Stimulated activated naive B cell treated with anti-CD40 and anti-IgM and Interleukin-4, amounts not matched to agents 10 μg/mL and 1 μg/mL and 100 μg/mL, for 72 hours (primary cell): ENCODE measurements around the gene TRH.
A peak's percentile ranks its signal among the peaks of the same experiment; 100 is the strongest.

Experiments used
- ATAC-seq, 2 donors: fragments of 150-1000 bp; cut with Tn5 transposase; replicated peaks; 2 replicates each; pipeline ENCODE4 v1.10.0; 2021; ENCODE audit warnings: moderate library complexity in 1 of 2
- DNase-seq: peaks from one replicate; pipeline ENCODE4 v3.0.0; 2021
- H3K27ac Mint-ChIP-seq: one replicate; pipeline ENCODE4 v1.8.0; 2022; ENCODE audit warnings: mild to moderate bottlenecking, mixed read lengths
- H3K27me3 Mint-ChIP-seq, 2 donors: one replicate each; pipeline ENCODE4 v1.8.0; 2022; ENCODE audit warnings: mixed read lengths in 2 of 2
- H3K36me3 Mint-ChIP-seq, 2 donors: one replicate each; pipeline ENCODE4 v1.8.0; 2022; ENCODE audit warnings: mixed read lengths in 2 of 2, mild to moderate bottlenecking in 1 of 2
- H3K4me1 Mint-ChIP-seq, 2 donors: one replicate each; pipeline ENCODE4 v1.8.0; 2022; ENCODE audit warnings: mixed read lengths in 2 of 2, mild to moderate bottlenecking in 1 of 2
- H3K4me3 Mint-ChIP-seq, 2 donors: one replicate each; pipeline ENCODE4 v1.8.0; 2022; ENCODE audit warnings: mild to moderate bottlenecking in 2 of 2, mixed read lengths in 2 of 2, moderate library complexity in 1 of 2
- H3K9me3 Mint-ChIP-seq, 2 donors: one replicate each; pipeline ENCODE4 v1.8.0; 2022; ENCODE audit warnings: mixed read lengths in 2 of 2, mild to moderate bottlenecking in 1 of 2

The TRH gene

DNA sequence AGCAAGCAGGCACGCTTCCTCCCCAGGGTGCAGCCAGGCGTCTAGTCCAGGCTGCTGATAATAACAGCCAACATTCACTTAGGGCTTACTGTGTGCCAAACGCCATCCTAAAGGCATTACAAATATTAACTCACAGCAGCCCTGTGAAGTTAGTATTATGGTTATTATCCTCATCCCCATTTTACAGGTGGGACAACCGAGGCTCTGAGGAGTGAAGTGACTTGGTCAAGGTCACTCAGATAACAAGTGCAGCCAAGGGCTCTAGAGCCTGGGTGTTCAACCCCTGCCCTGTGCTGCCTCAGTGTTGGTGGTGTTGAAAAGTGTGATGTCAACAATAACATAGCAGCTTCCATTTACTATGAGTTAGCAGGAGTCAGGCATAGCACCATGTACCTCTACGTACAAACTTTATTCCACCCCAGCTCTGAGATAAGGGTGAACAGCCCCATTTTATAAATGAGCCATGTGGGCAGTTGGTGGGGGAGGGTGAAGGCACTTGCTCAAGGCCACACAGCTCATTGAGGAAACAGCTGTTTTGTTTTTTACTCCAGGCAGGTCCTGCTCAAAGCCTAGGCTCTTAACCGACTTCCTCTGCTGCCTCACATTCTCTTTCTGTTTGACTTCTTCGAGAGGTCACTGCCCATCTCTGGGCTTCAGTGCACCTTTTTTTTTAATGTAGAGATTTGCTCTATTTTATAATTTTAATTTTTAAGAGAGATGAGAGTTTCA lies 24.0 kb upstream of the TRH start:
- Mint-ChIP-seq H3K4me3 (no peak overlapping the region), H3K27ac (no peak overlapping the region)

DNA sequence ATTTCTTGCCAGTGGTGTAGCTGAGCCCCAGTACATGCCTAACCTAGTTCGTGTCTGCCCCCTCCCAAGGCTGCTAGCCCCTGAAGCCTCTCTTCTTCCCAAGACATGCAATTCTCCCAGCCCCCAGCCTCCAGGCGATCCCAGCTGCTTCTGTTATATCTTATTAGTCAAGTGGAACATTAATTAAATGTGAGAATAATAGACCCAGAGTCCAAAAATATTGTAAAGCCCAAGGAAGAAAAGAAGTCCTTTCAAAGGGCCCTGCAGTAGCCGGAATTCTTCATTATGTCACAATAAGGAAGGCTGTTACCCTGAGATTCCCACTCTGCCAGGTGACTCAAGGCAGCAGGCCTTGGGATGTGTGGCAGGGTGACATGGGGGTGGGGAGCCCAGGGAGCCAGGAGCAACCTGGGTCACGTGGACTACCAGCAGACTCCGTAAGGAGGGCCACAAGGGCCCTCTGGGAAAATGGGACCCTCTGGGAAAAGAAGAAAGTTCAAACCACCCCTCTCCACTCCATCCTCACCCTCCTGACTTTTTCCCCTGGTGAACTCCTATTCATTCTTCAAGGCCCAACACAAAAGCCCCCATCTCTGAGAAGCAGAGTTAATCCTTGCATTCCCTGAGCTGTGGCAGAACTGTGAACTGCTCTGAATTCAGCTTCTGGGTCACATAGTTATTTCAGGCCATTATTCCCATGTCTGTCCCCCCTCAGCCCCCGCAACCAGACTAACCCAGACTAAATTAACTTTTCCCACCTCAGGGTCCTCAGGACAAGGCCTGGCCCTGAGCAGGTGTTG lies 21.8 kb upstream of the TRH start:
- DNase-seq = no peak
- no peaks in the 10 kb centered on the region for H3K9me3 Mint-ChIP-seq
- H3K4me3 Mint-ChIP-seq = no peak overlapping the region
- ATAC-seq = no peak
- no peaks in the 10 kb centered on the region for H3K36me3 Mint-ChIP-seq
- no peak overlapping the region for H3K27ac Mint-ChIP-seq
- peaks cover 3 to 6% of the 10 kb centered on the region in 2 donors for H3K27me3 Mint-ChIP-seq
- peaks cover 2 to 15% of the 10 kb centered on the region in 2 donors for H3K4me1 Mint-ChIP-seq

More for the DNA sequence above, 24.0 kb upstream of the TRH start:
- DNase-seq (no peak), ATAC-seq (peak; percentile 27 to 49)
- Mint-ChIP-seq H3K36me3 (no peaks in the 10 kb centered on the region), H3K9me3 (peaks cover 0 to 2% of the 10 kb centered on the region in 2 donors), H3K27me3 (peaks cover 4 to 11% of the 10 kb centered on the region in 2 donors), H3K4me1 (peaks cover 2 to 17% of the 10 kb centered on the region in 2 donors)

DNA sequence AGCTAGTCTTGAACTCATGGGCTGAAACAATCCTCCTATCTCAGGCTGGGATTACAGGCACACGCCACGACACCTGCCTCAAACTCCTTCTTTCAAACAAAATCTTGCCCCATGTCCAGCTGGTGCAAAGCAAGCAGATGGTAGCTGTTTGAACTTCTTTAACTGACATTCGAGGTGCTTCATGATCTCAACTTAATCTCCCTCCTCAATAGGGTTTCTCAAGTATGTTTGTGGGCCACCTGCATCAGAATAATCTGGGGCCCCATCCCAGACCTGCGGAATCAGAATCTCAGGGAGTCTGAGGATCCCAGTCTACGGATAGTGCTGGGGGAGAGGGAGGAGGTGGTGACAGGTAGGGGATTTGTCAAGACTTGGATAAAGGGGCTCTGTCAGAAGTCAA lies 20.9 kb upstream of the TRH start:
- Mint-ChIP-seq H3K4me1 (peaks cover 2 to 11% of the 10 kb centered on the region in 2 donors), H3K27me3 (no peaks in the 10 kb centered on the region), H3K4me3 (no peak overlapping the region), H3K36me3 (no peaks in the 10 kb centered on the region), H3K9me3 (no peaks in the 10 kb centered on the region), H3K27ac (no peak overlapping the region)
- DNase-seq (no peak), ATAC-seq (no peak)

DNA sequence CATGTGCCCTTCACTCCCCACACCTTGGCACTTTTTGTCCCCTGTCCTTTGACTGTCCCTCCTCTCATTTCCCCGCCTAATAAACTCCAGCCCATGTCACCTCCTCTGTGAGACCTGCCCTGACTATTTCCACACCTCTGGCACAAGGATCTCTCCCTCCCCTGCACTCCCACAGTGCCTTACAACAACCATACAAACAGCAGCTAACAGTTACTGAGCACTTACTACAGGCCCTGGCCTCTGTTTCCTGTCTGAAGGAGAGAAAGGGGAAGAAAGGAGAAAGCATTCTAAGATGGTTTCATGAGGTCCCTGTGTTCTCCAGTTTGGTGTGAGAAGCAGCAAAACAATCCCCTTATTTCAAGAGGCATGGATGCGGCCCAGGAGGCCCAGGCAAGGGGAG lies 20.0 kb upstream of the TRH start:
- no peaks in the 10 kb centered on the region for H3K9me3 Mint-ChIP-seq
- H3K4me3 Mint-ChIP-seq = no peak overlapping the region
- no peaks in the 10 kb centered on the region for H3K36me3 Mint-ChIP-seq
- DNase-seq (no peak), ATAC-seq (peak in 1 of 2 donors; percentile 46)
- H3K27ac Mint-ChIP-seq = peak overlapping the region; percentile 20
- H3K4me1 Mint-ChIP-seq = peaks cover 2 to 11% of the 10 kb centered on the region in 2 donors
- no peaks in the 10 kb centered on the region for H3K27me3 Mint-ChIP-seq

DNA sequence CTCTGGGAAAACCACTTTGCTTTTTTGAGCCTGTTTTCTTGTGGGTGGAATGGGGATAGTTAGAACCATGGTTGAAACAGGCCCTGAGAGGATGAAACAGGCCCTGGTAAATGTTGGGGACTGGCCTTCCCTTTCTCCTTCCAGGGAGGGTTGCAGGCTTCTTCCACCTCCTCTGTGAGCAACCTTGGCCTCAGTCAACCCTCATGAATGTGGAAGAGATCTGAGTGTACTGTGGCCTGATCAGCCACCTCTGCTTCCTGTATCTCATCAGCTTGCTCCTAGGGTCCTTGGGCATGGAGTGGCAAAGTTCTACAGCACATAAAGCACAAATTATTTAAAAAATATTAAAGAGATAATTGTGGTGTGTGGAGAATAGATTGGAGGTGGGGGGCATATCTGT lies 17.6 kb upstream of the TRH start:
- peaks cover 2 to 6% of the 10 kb centered on the region in 2 donors for H3K4me1 Mint-ChIP-seq
- H3K36me3 Mint-ChIP-seq = no peaks in the 10 kb centered on the region
- no peak overlapping the region for H3K4me3 Mint-ChIP-seq
- H3K9me3 Mint-ChIP-seq = no peaks in the 10 kb centered on the region
- H3K27ac Mint-ChIP-seq = no peak overlapping the region
- ATAC-seq (no peak), DNase-seq (no peak)
- peaks cover 0 to 6% of the 10 kb centered on the region in 2 donors for H3K27me3 Mint-ChIP-seq

DNA sequence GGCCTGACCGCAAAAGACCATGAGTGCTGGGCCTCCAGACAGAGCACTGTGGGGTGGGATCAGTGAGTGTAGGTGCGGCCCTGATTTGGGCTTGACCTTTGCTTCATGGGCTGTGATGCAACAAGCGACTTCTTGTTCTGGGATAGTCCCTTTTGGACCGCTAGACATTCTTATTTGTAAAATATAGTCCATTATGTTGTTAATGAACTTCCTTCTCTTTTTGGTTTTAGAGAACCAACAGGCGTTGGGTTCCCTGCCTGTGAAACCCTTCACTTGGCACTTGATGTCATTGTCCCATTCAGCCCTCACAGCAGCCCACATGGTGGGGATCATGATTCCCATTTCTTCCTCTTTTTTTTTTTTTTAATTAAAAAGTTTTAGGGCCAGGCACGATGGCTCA lies 15.8 kb upstream of the TRH start:
- no peak for ATAC-seq
- Mint-ChIP-seq H3K4me3 (no peak overlapping the region), H3K9me3 (no peaks in the 10 kb centered on the region), H3K36me3 (no peaks in the 10 kb centered on the region), H3K27ac (no peak overlapping the region), H3K4me1 (peaks cover 2 to 6% of the 10 kb centered on the region in 2 donors), H3K27me3 (peaks cover 0 to 6% of the 10 kb centered on the region in 2 donors)
- DNase-seq = no peak

DNA sequence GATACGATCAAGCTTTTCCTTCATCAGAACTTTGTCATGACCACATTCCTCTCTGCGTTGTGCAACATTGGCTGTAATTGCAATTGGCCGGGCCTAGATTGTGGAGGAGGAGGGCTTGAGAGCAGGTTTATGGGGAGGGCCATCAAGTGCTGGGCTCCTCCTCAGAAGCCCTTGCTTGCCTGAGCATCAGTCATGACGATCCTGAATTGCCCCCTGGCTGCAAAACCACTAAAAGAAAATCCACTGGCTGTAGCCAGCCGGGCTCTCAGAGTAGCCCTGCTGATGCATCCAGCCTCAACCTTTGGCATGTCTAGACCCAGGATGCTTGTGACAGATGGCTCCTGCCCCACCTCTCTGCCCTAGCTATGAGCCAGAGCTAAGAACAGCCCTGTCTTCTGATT lies 13.4 kb upstream of the TRH start:
- Mint-ChIP-seq H3K27ac (no peak overlapping the region), H3K4me1 (no peaks in the 10 kb centered on the region)

DNA sequence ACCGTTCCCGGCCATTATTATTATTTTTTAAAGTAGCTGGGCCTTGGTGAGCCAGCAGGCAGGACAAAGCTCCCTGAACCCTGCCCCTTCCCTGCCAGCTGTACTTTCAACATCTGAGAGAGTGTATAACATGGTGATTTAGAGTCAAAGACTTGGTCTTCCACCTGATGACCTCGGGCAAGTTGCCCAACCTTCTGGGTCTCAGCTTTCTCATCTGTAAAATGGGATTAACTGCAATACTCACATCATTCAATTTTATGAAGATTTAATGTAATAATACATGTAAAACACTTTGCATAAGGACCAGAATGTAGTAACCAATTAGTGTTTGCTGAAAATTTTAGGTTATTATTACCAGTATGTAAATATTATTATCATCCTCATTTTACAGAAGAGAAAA lies 11.9 kb upstream of the TRH start:
- H3K4me1 Mint-ChIP-seq = no peaks in the 10 kb centered on the region
- H3K36me3 Mint-ChIP-seq = no peaks in the 10 kb centered on the region
- H3K4me3 Mint-ChIP-seq = no peak overlapping the region
- H3K27ac Mint-ChIP-seq = no peak overlapping the region
- ATAC-seq (no peak), DNase-seq (no peak)
- H3K9me3 Mint-ChIP-seq = no peaks in the 10 kb centered on the region
- peaks cover 0 to 6% of the 10 kb centered on the region in 2 donors for H3K27me3 Mint-ChIP-seq

More for the DNA sequence above, 13.4 kb upstream of the TRH start:
- ATAC-seq (no peak), DNase-seq (no peak)
- Mint-ChIP-seq H3K27me3 (peaks cover 0 to 6% of the 10 kb centered on the region in 2 donors), H3K9me3 (no peaks in the 10 kb centered on the region), H3K36me3 (no peaks in the 10 kb centered on the region), H3K4me3 (no peak overlapping the region)

DNA sequence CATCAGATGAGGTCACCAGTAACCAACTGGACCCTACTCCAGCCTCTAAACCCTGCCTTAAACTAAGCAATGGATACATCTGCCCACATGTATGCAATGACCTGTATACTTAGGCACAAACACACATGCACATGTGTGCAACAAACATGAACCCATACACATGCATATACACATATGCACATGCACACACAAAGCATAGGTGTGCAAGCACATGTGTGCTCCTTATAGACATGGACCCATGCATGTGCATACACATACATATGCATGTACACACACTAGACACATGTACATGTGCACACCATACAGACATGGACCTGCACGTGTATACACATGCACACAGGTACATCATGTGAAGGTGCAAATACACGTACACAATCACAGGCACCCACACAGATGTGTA lies 8.6 kb upstream of the TRH start:
- Mint-ChIP-seq H3K4me1 (no peaks in the 10 kb centered on the region), H3K27me3 (peaks cover 0 to 8% of the 10 kb centered on the region in 2 donors), H3K27ac (no peak overlapping the region), H3K4me3 (no peak overlapping the region), H3K36me3 (no peaks in the 10 kb centered on the region), H3K9me3 (no peaks in the 10 kb centered on the region)
- no peak for ATAC-seq
- DNase-seq = no peak

DNA sequence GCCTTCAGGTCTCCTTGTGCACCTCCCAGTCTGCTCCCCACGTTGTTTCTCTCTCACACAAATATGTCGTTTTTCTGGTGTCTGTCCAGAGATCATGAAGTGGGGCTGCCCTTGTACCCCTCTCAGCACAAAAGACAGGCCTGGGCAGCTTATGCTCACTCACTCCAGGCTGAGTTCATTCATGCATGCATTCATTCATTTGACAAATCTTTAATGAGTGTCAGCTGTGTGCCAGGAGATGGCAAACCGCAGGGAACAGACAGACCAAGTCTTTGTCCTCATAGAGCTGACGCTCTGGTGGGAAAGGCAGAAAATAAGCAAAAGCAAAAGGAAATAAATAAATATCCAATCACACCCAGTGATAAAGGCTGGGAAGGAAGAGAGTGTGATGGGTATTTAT lies 7.6 kb upstream of the TRH start:
- Mint-ChIP-seq H3K27ac (no peak overlapping the region), H3K4me1 (no peaks in the 10 kb centered on the region), H3K27me3 (peaks cover 0 to 9% of the 10 kb centered on the region in 2 donors), H3K9me3 (no peaks in the 10 kb centered on the region), H3K4me3 (no peak overlapping the region), H3K36me3 (no peaks in the 10 kb centered on the region)
- DNase-seq (no peak), ATAC-seq (no peak)

DNA sequence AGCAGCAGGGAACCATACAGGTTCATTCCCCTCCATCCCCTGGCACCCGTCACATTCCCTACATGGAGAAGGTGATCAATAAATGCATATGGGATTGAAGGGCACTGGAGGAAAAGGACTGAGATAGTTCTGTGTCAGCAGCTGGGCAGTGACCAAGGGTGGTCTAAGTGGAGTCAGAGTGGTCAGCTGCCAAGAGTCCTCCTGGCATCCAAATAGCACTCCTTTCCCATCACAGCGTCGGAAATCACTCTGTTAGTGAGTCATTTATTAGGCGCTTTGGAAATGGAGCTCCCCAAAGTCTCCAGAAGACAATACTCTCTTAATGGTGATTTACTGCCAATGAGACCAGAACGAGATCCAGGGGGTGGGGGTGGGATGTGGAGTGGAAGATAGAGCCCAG lies 6.8 kb upstream of the TRH start:
- H3K4me1 Mint-ChIP-seq = no peaks in the 10 kb centered on the region
- DNase-seq (no peak), ATAC-seq (no peak)
- peaks cover 8 to 15% of the 10 kb centered on the region in 2 donors for H3K27me3 Mint-ChIP-seq
- no peaks in the 10 kb centered on the region for H3K36me3 Mint-ChIP-seq
- H3K9me3 Mint-ChIP-seq = no peaks in the 10 kb centered on the region
- no peak overlapping the region for H3K27ac Mint-ChIP-seq
- H3K4me3 Mint-ChIP-seq = no peak overlapping the region

DNA sequence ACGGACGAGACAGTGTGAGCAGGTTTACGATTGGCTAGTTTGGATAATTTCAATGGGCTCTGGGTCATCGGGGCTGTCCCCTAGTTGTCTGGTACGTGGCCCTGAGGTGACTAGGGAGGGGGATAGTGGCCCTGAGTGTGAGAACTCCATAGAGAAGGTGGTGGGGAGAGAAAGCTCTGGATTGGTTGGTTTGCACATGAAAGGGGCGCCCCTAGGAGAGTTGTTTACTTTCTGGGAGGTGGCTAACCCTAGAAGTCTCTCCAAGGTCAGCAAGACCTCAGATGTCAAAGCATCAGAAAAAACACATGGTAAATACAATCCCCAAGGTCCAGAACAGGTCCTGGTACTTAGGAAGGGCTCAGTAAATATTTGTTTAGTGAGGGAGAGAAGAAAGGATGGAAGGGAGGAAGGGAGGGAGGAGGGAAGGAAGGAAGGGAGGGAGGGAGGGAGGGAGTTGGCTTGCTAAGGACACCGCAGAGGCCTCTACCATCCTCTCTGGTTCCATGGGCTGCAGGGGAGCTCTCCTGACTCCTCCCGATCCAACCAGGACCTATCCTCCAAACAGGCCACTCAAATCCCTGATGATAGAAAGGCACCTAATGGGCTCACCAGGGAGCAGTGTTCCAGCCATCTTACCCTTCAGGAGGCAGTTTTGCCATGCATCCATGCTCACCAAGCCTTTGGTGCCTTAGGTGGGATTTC lies 3.0 kb upstream of the TRH start:
- no peaks in the 10 kb centered on the region for H3K36me3 Mint-ChIP-seq
- ATAC-seq (no peak), DNase-seq (no peak)
- H3K4me3 Mint-ChIP-seq = no peak overlapping the region
- peaks cover 7 to 17% of the 10 kb centered on the region in 2 donors for H3K4me1 Mint-ChIP-seq
- H3K27me3 Mint-ChIP-seq = peaks cover 38 to 41% of the 10 kb centered on the region in 2 donors
- no peak overlapping the region for H3K27ac Mint-ChIP-seq
- no peaks in the 10 kb centered on the region for H3K9me3 Mint-ChIP-seq

DNA sequence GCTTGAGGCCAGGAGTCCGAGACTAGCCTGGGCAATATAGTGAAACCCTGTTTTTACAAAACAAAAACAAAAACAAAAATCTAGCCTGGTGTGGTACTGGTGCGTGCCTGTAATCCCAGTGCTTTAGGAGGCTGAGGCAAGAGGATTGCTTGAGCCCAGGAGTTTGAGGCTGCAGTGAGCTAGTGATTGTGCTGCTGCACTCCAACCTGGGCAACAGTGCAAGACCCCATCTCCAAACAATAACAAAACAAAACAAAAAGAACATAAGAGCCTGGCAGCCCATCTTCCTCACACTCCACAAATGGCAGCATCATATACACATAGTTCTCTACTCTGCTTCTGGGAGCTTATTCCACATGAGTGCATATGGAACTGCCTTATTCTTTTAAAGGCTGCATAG lies 2.2 kb upstream of the TRH start:
- ATAC-seq = no peak

DNA sequence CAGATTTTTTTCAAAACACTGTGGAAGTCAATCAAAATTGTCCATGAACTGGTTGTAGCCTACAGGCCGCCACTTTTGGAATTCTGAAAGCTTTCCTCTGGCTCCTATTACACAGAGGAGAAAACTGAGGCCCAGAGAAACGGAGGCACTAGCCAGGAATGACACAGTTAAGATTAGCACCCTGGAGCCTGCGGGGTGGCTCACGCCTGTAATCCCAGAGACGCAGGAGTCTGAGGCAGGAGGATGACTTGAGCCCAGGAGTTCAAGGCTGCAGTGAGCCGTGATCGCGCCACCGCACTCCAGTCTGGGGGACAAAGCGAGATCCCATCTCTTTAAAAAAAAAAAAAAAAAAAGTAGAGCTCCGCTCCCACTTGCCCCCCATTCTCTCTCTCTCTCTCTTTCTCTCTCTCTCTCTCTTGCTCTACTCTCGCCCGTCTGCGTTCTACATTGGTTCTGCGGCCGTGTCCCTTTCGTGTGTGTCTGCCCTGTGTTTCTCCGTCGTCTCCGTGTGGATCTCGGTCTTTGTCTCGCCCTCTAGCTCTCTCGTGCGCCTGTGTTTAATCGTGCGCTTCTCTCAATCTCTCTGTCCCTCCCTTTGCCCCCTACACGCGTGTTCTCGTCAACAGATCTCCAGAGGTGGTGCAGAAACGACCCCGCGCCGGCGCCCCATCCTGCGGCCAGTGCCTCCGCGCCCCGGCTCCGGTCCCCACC lies 512 bp upstream of the TRH start:
- peak overlapping the region; percentile 2 to 77 for H3K4me3 Mint-ChIP-seq
- ATAC-seq (peak in 1 of 2 donors; percentile 21), DNase-seq (no peak)
- no peaks in the 10 kb centered on the region for H3K36me3 Mint-ChIP-seq
- H3K27me3 Mint-ChIP-seq = peaks cover 53 to 55% of the 10 kb centered on the region in 2 donors
- peaks cover 7 to 17% of the 10 kb centered on the region in 2 donors for H3K4me1 Mint-ChIP-seq
- no peak overlapping the region for H3K27ac Mint-ChIP-seq
- H3K9me3 Mint-ChIP-seq = no peaks in the 10 kb centered on the region

More for the DNA sequence above, 2.2 kb upstream of the TRH start:
- no peak overlapping the region for H3K4me3 Mint-ChIP-seq
- peaks cover 7 to 17% of the 10 kb centered on the region in 2 donors for H3K4me1 Mint-ChIP-seq
- no peak overlapping the region for H3K27ac Mint-ChIP-seq
- peaks cover 46% of the 10 kb centered on the region in 2 donors for H3K27me3 Mint-ChIP-seq
- H3K9me3 Mint-ChIP-seq = no peaks in the 10 kb centered on the region
- H3K36me3 Mint-ChIP-seq = no peaks in the 10 kb centered on the region
- no peak for DNase-seq
